Esophagus (tissue), 2 donors: ENCODE data around the gene WHRN. TPM values are rescaled to one million over a fixed set of nuclear protein-coding genes. Genes with fewer than 3 reads are reported as not detected.

Source experiments
- H3K27ac ChIP-seq, 2 donors: one replicate each; pipeline ENCODE4 v1.5.1; 2013; ENCODE audit warnings: low read depth in 2 of 2, mild to moderate bottlenecking in 2 of 2, inconsistent platforms in 1 of 2, low read length in 1 of 2, moderate library complexity in 1 of 2
- H3K27me3 ChIP-seq, 2 donors: one replicate each; pipeline ENCODE4 v1.6.1; 2013; ENCODE audit warnings: low read length in 2 of 2, control low read depth in 1 of 2, mild to moderate bottlenecking in 1 of 2; ENCODE audit not compliant: insufficient read depth in 2 of 2, control insufficient read depth in 1 of 2
- H3K36me3 ChIP-seq, 2 donors: one replicate each; pipeline ENCODE4 v1.6.1; 2013; ENCODE audit warnings: low read length in 1 of 2; ENCODE audit not compliant: control insufficient read depth in 2 of 2, insufficient read depth in 2 of 2
- H3K4me1 ChIP-seq, 2 donors: one replicate each; pipeline ENCODE4 v1.6.1; 2013; ENCODE audit warnings: low read length in 1 of 2; ENCODE audit not compliant: control insufficient read depth in 2 of 2, insufficient read depth in 2 of 2
- H3K4me3 ChIP-seq, 2 donors: one replicate each; pipeline ENCODE4 v1.5.1; 2013; ENCODE audit warnings: low read length in 2 of 2, mild to moderate bottlenecking in 2 of 2, low read depth in 1 of 2, moderate library complexity in 1 of 2
- H3K9me3 ChIP-seq, 2 donors: one replicate each; pipeline ENCODE4 v1.6.1; 2013; ENCODE audit warnings: mild to moderate bottlenecking in 2 of 2, low read depth in 1 of 2, low read length in 1 of 2, moderate library complexity in 1 of 2; ENCODE audit not compliant: control insufficient read depth in 2 of 2, insufficient read depth in 1 of 2
- WGBS, 2 donors: extraction: QIAGEN DNeasy Blood & Tissue Kit; methylation state at CpG; one replicate each; pipeline ENCODE4 v1.1.7; 2013; 5-methylcytosine and 5-hydroxymethylcytosine counted together
- polyA plus RNA-seq, 2 donors: library from polyadenylated mRNA; stranded (reverse); fragments of 200-250 nt; gene quantifications; one replicate each; pipeline ENCODE4 v1.2.3, GENCODE V29; 2013
- donor health status: healthy with polysubstance abuse.
- donor health status: Bipolar disorder and iron deficiency.

Gene WHRN
- polyA plus RNA-seq, 2 donors: 3.4 to 7.6 TPM

- Histone ChIP-seq H3K9me3 (no peaks in the 10 kb centered on the region), H3K27ac (no peak overlapping the region), H3K4me3 (no peak overlapping the region), H3K27me3 (peaks cover 0 to 3% of the 10 kb centered on the region in 2 donors), H3K4me1 (no peaks in the 10 kb centered on the region), H3K36me3 (no peaks in the 10 kb centered on the region)
- 39 to 41% methylated on average over 13 of the region's 13 CpGs for WGBS, 2 donors
Measured at GRCh38 chr9:114532561-114533237, 27.4 kb upstream of the WHRN start.

GRCh38 chr9:114529285-114529684 is 24.0 kb upstream of the WHRN start:
- H3K27me3 ChIP-seq: peaks cover 0 to 3% of the 10 kb centered on the region in 2 donors
- no peak overlapping the region for H3K4me3 ChIP-seq
- WGBS, 2 donors: 90 to 92% methylated on average over 6 of the region's 6 CpGs
- H3K27ac ChIP-seq: no peak overlapping the region
- no peaks in the 10 kb centered on the region for H3K4me1 ChIP-seq
- H3K9me3 ChIP-seq: no peaks in the 10 kb centered on the region
- H3K36me3 ChIP-seq: no peaks in the 10 kb centered on the region

- Histone ChIP-seq H3K9me3 (no peaks in the 10 kb centered on the region), H3K27ac (no peak overlapping the region), H3K36me3 (no peaks in the 10 kb centered on the region), H3K27me3 (peaks cover 0 to 3% of the 10 kb centered on the region in 2 donors), H3K4me1 (no peaks in the 10 kb centered on the region), H3K4me3 (no peak overlapping the region)
- WGBS, 2 donors: 56 to 77% methylated on average over 2 of the region's 2 CpGs
Measured at GRCh38 chr9:114526807-114527206, 21.5 kb upstream of the WHRN start.

GRCh38 chr9:114525513-114525912 is 20.2 kb upstream of the WHRN start:
- Histone ChIP-seq H3K36me3 (no peaks in the 10 kb centered on the region), H3K27ac (no peak overlapping the region), H3K4me3 (no peak overlapping the region), H3K27me3 (no peaks in the 10 kb centered on the region), H3K9me3 (no peaks in the 10 kb centered on the region), H3K4me1 (no peaks in the 10 kb centered on the region)
- WGBS, 2 donors: 67 to 79% methylated on average over 3 of the region's 3 CpGs

GRCh38 chr9:114524247-114524681 is 19.0 kb upstream of the WHRN start:
- no peaks in the 10 kb centered on the region for H3K9me3 ChIP-seq
- no peaks in the 10 kb centered on the region for H3K36me3 ChIP-seq
- no peaks in the 10 kb centered on the region for H3K27me3 ChIP-seq
- peak overlapping the region in 1 of 2 donors; percentile 40 for H3K27ac ChIP-seq
- WGBS, 2 donors: 33 to 50% methylated on average over 7 of the region's 7 CpGs
- H3K4me1 ChIP-seq: no peaks in the 10 kb centered on the region
- H3K4me3 ChIP-seq: no peak overlapping the region

- Histone ChIP-seq H3K9me3 (no peaks in the 10 kb centered on the region), H3K36me3 (no peaks in the 10 kb centered on the region), H3K4me3 (no peak overlapping the region), H3K27me3 (no peaks in the 10 kb centered on the region), H3K4me1 (no peaks in the 10 kb centered on the region), H3K27ac (no peak overlapping the region)
- 88 to 95% methylated on average over 3 of the region's 3 CpGs for WGBS, 2 donors
Measured at GRCh38 chr9:114522847-114523246, 17.6 kb upstream of the WHRN start.

- 23 to 34% methylated on average over 2 of the region's 2 CpGs for WGBS, 2 donors
Measured at GRCh38 chr9:114522286-114522685, 17.0 kb upstream of the WHRN start.

GRCh38 chr9:114521846-114522245 is 16.6 kb upstream of the WHRN start:
- Histone ChIP-seq H3K9me3 (no peaks in the 10 kb centered on the region), H3K27me3 (no peaks in the 10 kb centered on the region), H3K27ac (no peak overlapping the region), H3K36me3 (no peaks in the 10 kb centered on the region), H3K4me1 (no peaks in the 10 kb centered on the region), H3K4me3 (no peak overlapping the region)

More at GRCh38 chr9:114522286-114522685, 17.0 kb upstream of the WHRN start:
- no peak overlapping the region for H3K27ac ChIP-seq
- no peaks in the 10 kb centered on the region for H3K27me3 ChIP-seq
- no peaks in the 10 kb centered on the region for H3K36me3 ChIP-seq
- H3K4me3 ChIP-seq: no peak overlapping the region
- no peaks in the 10 kb centered on the region for H3K4me1 ChIP-seq
- no peaks in the 10 kb centered on the region for H3K9me3 ChIP-seq

GRCh38 chr9:114518599-114519022 is 13.3 kb upstream of the WHRN start:
- WGBS, 2 donors: 64 to 79% methylated on average over 4 of the region's 4 CpGs
- no peaks in the 10 kb centered on the region for H3K9me3 ChIP-seq
- H3K36me3 ChIP-seq: no peaks in the 10 kb centered on the region
- no peak overlapping the region for H3K4me3 ChIP-seq
- H3K27ac ChIP-seq: no peak overlapping the region
- H3K27me3 ChIP-seq: no peaks in the 10 kb centered on the region
- H3K4me1 ChIP-seq: no peaks in the 10 kb centered on the region

GRCh38 chr9:114518120-114518519 is 12.8 kb upstream of the WHRN start:
- Histone ChIP-seq H3K27me3 (no peaks in the 10 kb centered on the region), H3K27ac (no peak overlapping the region), H3K9me3 (no peaks in the 10 kb centered on the region), H3K4me3 (no peak overlapping the region), H3K4me1 (no peaks in the 10 kb centered on the region), H3K36me3 (no peaks in the 10 kb centered on the region)
- 99 to 100% methylated on average over 1 of the region's 1 CpG for WGBS, 2 donors
